ENCODE results near the gene DHRS9.

The DHRS9 gene

DNA sequence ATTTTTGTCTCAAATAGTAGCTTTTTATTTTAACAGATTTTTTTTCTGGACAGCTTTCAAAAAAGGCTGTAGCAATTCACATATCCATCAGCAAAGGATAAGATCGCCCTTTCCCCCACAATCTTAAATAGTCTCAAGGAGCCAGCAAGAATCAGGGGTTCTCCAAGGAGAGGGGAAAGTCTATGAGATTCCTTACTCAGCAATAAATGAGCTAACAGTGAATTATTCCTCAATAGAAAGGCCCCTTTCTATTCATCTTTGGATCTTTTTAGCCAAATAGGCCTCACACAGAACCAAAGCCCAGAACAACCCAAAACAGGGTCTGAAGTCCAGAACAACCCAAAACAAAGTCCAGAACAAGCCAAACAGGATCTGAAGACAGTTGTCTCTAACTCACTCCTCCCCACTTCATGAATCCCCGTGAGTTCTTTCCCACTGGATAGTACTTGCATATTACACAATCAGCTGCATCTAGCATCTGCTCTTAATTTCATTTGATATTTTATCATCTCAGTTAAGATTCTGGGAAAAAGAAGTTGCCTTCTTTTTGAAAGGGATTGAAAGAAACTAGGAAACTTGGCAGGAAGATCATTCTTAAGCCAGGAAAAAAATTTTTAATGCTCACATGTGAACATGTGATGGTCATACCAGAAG, 3.4 kb upstream of the DHRS9 start:
- DNase-seq: no peak

DNA sequence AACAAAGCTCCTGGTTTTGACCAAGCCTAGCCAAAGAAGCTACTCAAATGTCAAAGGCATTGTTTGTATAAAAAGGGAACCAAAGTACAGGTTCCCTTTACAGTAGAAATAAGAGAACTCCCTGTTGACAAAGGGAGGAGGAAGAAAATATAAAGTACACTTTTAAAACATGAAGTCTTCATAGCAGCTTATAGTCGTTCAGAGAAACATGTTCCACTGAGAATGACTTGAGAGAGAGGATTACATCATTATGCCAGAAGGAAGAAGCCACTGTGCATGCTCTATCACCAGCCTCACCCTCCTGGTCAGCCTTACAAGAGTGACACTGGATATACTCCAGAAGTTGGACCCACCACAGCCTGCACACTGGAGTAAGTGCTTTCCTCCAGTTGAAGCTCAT, 2.5 kb upstream of the DHRS9 start:
- no peak for DNase-seq

DNA sequence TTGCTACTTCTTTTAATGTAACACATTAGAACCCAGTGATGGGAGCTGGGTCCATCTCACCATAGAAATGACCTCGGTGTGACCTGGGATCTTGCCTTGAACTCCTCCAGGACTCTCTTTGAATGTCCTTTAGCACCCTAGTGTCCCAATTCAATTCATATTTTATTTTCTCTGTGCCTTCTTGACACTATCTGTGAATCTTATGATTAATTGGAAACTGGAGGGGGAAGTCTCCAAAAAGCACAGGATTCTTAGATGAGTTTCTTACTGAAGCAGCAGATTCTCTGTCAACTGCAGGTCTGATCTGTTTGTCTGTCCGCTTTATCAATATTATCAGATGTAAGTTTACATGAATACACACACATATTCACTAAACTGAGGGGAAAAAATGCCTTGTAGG, 470 bp downstream of the DHRS9 start:
- no peak for DNase-seq

- DNase-seq: no peak
Measured at GRCh38 chr2:169071455-169071854, 2.1 kb downstream of the DHRS9 start.

GRCh38 chr2:169072163-169072925, 3.0 kb downstream of the DHRS9 start:
- DNase-seq: no peak

GRCh38 chr2:169073211-169073962, 4.0 kb downstream of the DHRS9 start:
- DNase-seq: no peak

- no peak for DNase-seq
Measured at GRCh38 chr2:169073963-169074751, 4.8 kb downstream of the DHRS9 start.

DNA sequence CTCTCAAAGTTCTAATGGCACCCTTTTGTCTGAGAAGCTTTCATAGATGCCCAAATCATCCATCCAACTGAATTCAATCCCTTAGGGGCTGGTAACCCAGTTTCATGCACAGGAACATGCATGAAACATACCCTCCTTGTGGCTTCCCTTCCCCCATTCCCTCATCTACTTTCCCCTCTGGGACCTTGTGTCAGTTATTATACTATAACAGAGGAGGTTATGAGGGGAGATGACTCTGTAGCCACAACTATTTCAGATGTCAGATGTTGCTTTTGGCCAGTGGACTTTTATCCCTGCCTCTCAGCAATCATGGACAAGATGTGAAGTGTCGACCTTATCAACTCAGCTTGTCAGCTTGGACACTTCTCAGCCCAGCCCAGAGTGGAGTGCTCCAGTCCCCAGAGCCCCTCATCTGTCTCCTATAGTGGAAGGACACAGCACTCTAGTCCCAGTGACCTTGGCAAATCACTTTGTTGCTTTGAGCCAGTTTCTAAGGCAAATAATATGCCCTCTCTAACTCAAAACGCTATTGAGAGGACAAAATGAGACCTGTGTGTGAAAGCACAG, 8.4 kb downstream of the DHRS9 start:
- no peak for DNase-seq

GRCh38 chr2:169080250-169081069, 11.1 kb downstream of the DHRS9 start:
- peak; percentile 32 for DNase-seq

DNA sequence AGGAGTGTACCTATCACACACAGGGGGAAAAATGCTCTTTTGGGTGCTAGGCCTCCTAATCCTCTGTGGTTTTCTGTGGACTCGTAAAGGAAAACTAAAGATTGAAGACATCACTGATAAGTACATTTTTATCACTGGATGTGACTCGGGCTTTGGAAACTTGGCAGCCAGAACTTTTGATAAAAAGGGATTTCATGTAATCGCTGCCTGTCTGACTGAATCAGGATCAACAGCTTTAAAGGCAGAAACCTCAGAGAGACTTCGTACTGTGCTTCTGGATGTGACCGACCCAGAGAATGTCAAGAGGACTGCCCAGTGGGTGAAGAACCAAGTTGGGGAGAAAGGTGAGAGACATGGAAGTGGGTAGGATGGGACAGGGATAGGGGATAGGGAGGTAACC, 12.2 kb downstream of the DHRS9 start:
- no peak for DNase-seq

DNA sequence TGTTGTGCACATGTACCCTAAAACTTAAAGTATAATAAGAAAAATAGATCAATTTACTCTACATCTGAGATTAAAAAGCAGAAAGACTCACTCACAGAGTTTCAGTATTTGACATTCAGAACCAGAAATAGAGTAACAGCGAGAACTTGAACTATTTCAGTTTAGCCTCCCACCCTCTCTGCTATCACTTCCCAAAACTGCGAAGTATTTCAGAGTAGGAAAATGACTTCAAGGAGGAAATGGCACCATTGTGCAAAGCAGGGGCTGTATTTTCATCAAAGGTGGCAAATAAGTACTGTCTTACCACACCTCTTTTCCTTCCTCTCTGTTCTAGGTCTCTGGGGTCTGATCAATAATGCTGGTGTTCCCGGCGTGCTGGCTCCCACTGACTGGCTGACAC, 13.6 kb downstream of the DHRS9 start:
- DNase-seq: no peak

DNA sequence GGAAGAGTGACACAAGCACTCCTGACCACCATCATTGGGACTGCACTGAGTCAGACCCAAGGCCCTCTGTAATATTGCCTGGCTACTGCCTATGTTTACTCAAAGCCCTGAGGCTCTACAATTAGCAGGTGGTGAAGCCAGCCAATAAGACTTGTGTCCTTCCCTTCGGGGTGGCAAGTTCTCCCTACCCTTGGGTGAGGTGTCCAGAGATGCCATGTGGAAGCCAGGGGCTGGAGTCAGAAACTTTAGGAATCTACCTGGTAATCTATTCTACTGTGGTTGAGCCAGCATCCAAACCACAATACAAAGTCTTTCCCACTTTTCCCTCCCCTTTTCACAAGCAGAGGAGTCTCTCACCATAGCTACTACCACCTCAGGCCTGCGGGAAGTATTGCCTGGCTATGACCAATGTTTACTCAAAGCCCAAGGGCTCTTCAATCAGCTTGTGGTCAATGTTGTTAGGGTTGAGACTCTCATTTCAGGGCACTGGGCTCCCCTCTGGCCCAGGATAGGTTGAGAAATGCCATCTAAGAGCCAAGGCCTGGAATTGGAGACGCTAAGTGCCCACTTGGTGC, 17.6 kb downstream of the DHRS9 start:
- peak; percentile 92 for DNase-seq

- DNase-seq: no peak
Measured at GRCh38 chr2:169087757-169088379, 18.5 kb downstream of the DHRS9 start.

DNA sequence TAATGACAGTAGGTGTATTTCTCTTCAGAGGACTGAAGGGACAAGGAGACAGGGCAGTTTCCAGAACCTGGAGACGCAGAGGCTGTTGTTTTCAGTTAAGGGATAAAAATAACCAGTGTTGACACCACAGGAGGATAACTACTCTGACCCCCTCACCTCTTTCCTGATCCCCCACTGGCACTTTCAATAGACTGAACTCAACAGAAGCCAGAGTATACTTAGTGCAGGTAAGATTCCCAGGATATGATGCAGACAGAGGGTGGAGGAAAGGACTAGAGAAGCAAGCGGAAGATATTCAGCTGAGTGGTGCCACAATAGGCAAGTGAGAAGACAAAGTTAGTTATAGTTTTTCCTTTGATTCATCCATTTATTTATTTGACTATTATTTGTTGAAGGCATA, 19.8 kb downstream of the DHRS9 start:
- DNase-seq: no peak

DNA sequence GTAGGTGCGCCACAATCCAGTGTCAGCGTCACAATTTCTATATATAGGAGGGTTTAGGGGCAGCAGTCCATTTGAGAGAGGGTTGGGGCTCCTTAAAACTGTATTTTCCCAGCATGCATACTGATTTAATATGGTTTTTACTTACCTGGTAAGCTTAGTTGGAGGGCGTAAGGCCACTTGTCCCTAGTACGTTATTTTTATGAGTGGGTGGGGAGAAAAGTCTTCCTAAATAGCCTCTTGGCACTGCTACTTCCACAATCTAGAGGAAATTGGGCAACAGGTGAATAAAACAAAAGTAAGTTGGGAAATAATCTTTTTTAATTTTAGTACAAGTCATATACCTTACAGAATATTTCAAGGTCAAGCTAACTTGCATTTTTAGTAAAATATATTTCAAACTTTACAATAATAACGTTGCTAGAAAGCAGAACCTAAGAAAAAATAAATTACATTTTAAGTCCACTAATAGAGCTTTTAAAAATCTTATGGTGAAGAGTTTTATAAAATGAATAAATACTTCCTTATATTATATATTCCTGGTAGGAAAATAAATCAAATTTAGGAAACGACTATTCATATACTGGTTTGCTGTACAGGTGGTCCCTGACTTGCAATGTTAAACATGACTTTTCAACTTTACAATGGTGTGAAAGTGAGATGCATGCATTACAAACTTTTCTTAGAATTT, 20.9 kb downstream of the DHRS9 start:
- DNase-seq: no peak

GRCh38 chr2:169091256-169091655, 21.9 kb downstream of the DHRS9 start:
- DNase-seq: no peak

- DNase-seq: no peak
Measured at GRCh38 chr2:169091761-169092519, 22.6 kb downstream of the DHRS9 start.

DNA sequence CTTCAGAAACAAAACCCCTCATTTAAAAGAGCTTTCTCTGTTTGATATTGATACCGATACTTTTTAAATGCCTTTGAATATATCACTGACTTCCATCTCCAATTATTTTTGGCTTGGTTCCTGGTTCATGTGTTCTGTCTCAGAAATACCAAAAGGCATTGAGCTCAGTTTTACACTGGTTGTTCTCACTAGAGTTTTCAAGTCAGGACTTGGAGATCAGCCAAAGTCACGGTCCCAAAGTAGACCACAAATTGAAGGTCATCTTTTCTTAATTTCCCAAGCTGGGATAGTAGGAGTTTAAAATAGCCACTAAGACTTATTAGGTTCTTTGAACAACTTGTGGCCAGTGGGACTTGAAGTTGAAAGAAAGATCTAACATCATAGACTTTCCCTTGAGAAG, 24.2 kb downstream of the DHRS9 start:
- no peak for DNase-seq

GRCh38 chr2:169094676-169095075, 25.3 kb downstream of the DHRS9 start:
- no peak for DNase-seq

All from NCI-H2029 treated with DMSO at 0.1 percent for 48 hours (cell line).